CD4-positive, CD25-positive, alpha-beta regulatory T cell (primary cell): ENCODE data around the gene PCDH8. TPM values are rescaled to one million over a fixed set of nuclear protein-coding genes. Genes with fewer than 3 reads are reported as not detected.
"Not testable (repeated sequence)": the region's sequence is repeated elsewhere in the genome, so short reads cannot be mapped to it uniquely, and the experiment has no call there.

Experiments used
- ATAC-seq, 2 donors: fragments of 150-1000 bp; cut with Tn5 transposase; one replicate each; pipeline ENCODE4 v1.10.0; 2021; ENCODE audit warnings: low read depth in 2 of 2, moderate number of reproducible peaks in 2 of 2, moderate library complexity in 1 of 2
- DNase-seq, 3 donors: peaks; one replicate each; pipeline versions ENCODE4 v3.0.0 to v3.0.0-alpha.2; 2012 to 2022; ENCODE audit warnings: mixed read lengths in 1 of 3
- H3K27ac ChIP-seq: one replicate; pipeline ENCODE4 v1.7.0; 2013; ENCODE audit warnings: mild to moderate bottlenecking, low read length; ENCODE audit not compliant: insufficient read depth, poor library complexity, severe bottlenecking
- H3K27me3 ChIP-seq: one replicate; pipeline ENCODE4 v1.7.0; 2013; ENCODE audit warnings: low read length; ENCODE audit not compliant: control insufficient read depth, insufficient read depth
- H3K36me3 ChIP-seq: one replicate; pipeline ENCODE4 v1.7.0; 2013; ENCODE audit warnings: mild to moderate bottlenecking, low read length, moderate library complexity; ENCODE audit not compliant: control insufficient read depth, insufficient read depth
- H3K4me1 ChIP-seq: 2 replicates; pipeline ENCODE4 v1.7.0; 2013; ENCODE audit warnings: mild to moderate bottlenecking, low read length; ENCODE audit not compliant: insufficient read depth, control insufficient read depth, poor library complexity, severe bottlenecking
- H3K4me3 ChIP-seq: one replicate; pipeline ENCODE4 v1.7.0; 2013; ENCODE audit warnings: low read depth, mild to moderate bottlenecking, low read length, moderate library complexity
- H3K9me3 ChIP-seq, 2 experiments: 1 replicate in 1 of 2; 2 replicates in 1 of 2; pipeline ENCODE4 v1.7.0; 2013; ENCODE audit warnings: low read length in 2 of 2, mild to moderate bottlenecking in 1 of 2, moderate library complexity in 1 of 2; ENCODE audit not compliant: control insufficient read depth in 2 of 2
- H3K27ac Mint-ChIP-seq, 3 donors: one replicate each; pipeline ENCODE4 v1.8.0; 2020 to 2022; ENCODE audit warnings: mild to moderate bottlenecking in 3 of 3, mixed read lengths in 3 of 3, moderate library complexity in 2 of 3
- H3K27me3 Mint-ChIP-seq: one replicate; pipeline ENCODE4 v1.8.0; 2022; ENCODE audit warnings: mild to moderate bottlenecking, mixed read lengths
- H3K36me3 Mint-ChIP-seq: one replicate; pipeline ENCODE4 v1.8.0; 2020; ENCODE audit warnings: mixed read lengths
- H3K4me1 Mint-ChIP-seq, 4 donors: one replicate each; pipeline ENCODE4 v1.8.0; 2020 to 2022; ENCODE audit warnings: mixed read lengths in 4 of 4, mild to moderate bottlenecking in 1 of 4
- H3K4me3 Mint-ChIP-seq, 4 donors: one replicate each; pipeline ENCODE4 v1.8.0; 2020 to 2022; ENCODE audit warnings: mild to moderate bottlenecking in 4 of 4, mixed read lengths in 4 of 4, moderate library complexity in 3 of 4
- H3K9me3 Mint-ChIP-seq, 7 donors: one replicate each; pipeline ENCODE4 v1.8.0; 2020 to 2022; ENCODE audit warnings: mixed read lengths in 7 of 7, mild to moderate bottlenecking in 3 of 7, moderate library complexity in 2 of 7
- polyA plus RNA-seq, 4 donors: library from polyadenylated mRNA; unstranded; fragments of 300-500 nt; fragmentation: Illumina TruSeq; gene quantifications; one replicate each; pipeline ENCODE4 v1.2.3, GENCODE V29; 2021
- total RNA-seq: library from RNA; stranded (reverse); gene quantifications from one replicate; pipeline ENCODE4 v1.2.3, GENCODE V29; 2022

The PCDH8 gene
- total and polyA plus RNA-seq, 5 donors from 2014 or later, result not detected

- no peaks in the 10 kb centered on the region for H3K36me3 ChIP-seq
- H3K27me3 Mint-ChIP-seq, result peaks cover 12% of the 10 kb centered on the region
These were observed 17.5 kb downstream of the PCDH8 start for GRCh38 chr13:52830946-52831345.

GRCh38 chr13:52827839-52828238 is 20.6 kb downstream of the PCDH8 start:
- Mint-ChIP-seq H3K9me3 (no peaks in the 10 kb centered on the region), H3K36me3 (no peaks in the 10 kb centered on the region), H3K27me3 (peaks cover 11% of the 10 kb centered on the region), H3K4me3 (no peak overlapping the region), H3K27ac (no peak overlapping the region), H3K4me1 (no peaks in the 10 kb centered on the region)
- no peaks in the 10 kb centered on the region for H3K9me3 ChIP-seq
- H3K27me3 ChIP-seq, result no peaks in the 10 kb centered on the region
- ATAC-seq (no peak), DNase-seq (no peak)
- no peaks in the 10 kb centered on the region for H3K4me1 ChIP-seq
- H3K27ac ChIP-seq, result no peak overlapping the region
- H3K36me3 ChIP-seq, result no peaks in the 10 kb centered on the region
- no peak overlapping the region for H3K4me3 ChIP-seq

More at GRCh38 chr13:52830946-52831345, 17.5 kb downstream of the PCDH8 start:
- no peak overlapping the region for H3K27ac ChIP-seq
- Mint-ChIP-seq H3K36me3 (no peaks in the 10 kb centered on the region), H3K4me3 (no peak overlapping the region), H3K27ac (no peak overlapping the region), H3K4me1 (no peaks in the 10 kb centered on the region), H3K9me3 (peaks cover 0 to 2% (median 0%) of the 10 kb centered on the region in 7 donors)
- DNase-seq (no peak), ATAC-seq (no peak)
- no peak overlapping the region for H3K4me3 ChIP-seq
- H3K9me3 ChIP-seq, result no peaks in the 10 kb centered on the region
- H3K27me3 ChIP-seq, result no peaks in the 10 kb centered on the region
- H3K4me1 ChIP-seq, result no peaks in the 10 kb centered on the region

- H3K9me3 Mint-ChIP-seq, H3K36me3 ChIP-seq, H3K9me3 ChIP-seq, H3K4me1 Mint-ChIP-seq, H3K4me1 ChIP-seq, H3K4me3 Mint-ChIP-seq, H3K36me3 Mint-ChIP-seq, H3K27me3 Mint-ChIP-seq, H3K27ac ChIP-seq, H3K4me3 ChIP-seq, H3K27me3 ChIP-seq, H3K27ac Mint-ChIP-seq, ATAC-seq, DNase-seq: not testable (repeated sequence)
These were observed 30.6 kb downstream of the PCDH8 start for GRCh38 chr13:52817886-52818285.

- Mint-ChIP-seq H3K27me3 (peaks cover 5% of the 10 kb centered on the region), H3K9me3 (peaks cover 0 to 6% (median 0%) of the 10 kb centered on the region in 7 donors), H3K4me3 (no peak overlapping the region)
These were observed 33.1 kb downstream of the PCDH8 start for GRCh38 chr13:52815330-52815729.

GRCh38 chr13:52812941-52813340 is 35.5 kb downstream of the PCDH8 start:
- no peaks in the 10 kb centered on the region for H3K9me3 ChIP-seq
- H3K27ac Mint-ChIP-seq, result no peak overlapping the region
- DNase-seq (no peak), ATAC-seq (no peak)
- H3K4me1 ChIP-seq, result no peaks in the 10 kb centered on the region
- H3K36me3 Mint-ChIP-seq, result no peaks in the 10 kb centered on the region
- H3K4me3 ChIP-seq, result no peak overlapping the region
- no peaks in the 10 kb centered on the region for H3K36me3 ChIP-seq
- H3K27me3 Mint-ChIP-seq, result no peaks in the 10 kb centered on the region
- no peak overlapping the region for H3K27ac ChIP-seq
- peaks cover 0 to 4% (median 0%) of the 10 kb centered on the region in 4 donors for H3K4me1 Mint-ChIP-seq
- H3K4me3 Mint-ChIP-seq, result no peak overlapping the region
- H3K27me3 ChIP-seq, result no peaks in the 10 kb centered on the region
- peaks cover 0 to 6% (median 0%) of the 10 kb centered on the region in 7 donors for H3K9me3 Mint-ChIP-seq

More at GRCh38 chr13:52815330-52815729, 33.1 kb downstream of the PCDH8 start:
- H3K4me1 Mint-ChIP-seq, result no peaks in the 10 kb centered on the region
- ATAC-seq (no peak), DNase-seq (no peak)
- Histone ChIP-seq H3K36me3 (no peaks in the 10 kb centered on the region), H3K27me3 (no peaks in the 10 kb centered on the region), H3K9me3 (no peaks in the 10 kb centered on the region), H3K4me1 (no peaks in the 10 kb centered on the region), H3K27ac (no peak overlapping the region), H3K4me3 (no peak overlapping the region)
- H3K36me3 Mint-ChIP-seq, result no peaks in the 10 kb centered on the region
- no peak overlapping the region for H3K27ac Mint-ChIP-seq

- Histone ChIP-seq H3K27me3 (no peaks in the 10 kb centered on the region), H3K36me3 (no peaks in the 10 kb centered on the region), H3K27ac (no peak overlapping the region), H3K4me1 (no peaks in the 10 kb centered on the region), H3K9me3 (no peaks in the 10 kb centered on the region), H3K4me3 (no peak overlapping the region)
- peaks cover 0 to 6% (median 0%) of the 10 kb centered on the region in 7 donors for H3K9me3 Mint-ChIP-seq
- no peaks in the 10 kb centered on the region for H3K27me3 Mint-ChIP-seq
- H3K36me3 Mint-ChIP-seq, result no peaks in the 10 kb centered on the region
- no peak overlapping the region for H3K27ac Mint-ChIP-seq
- DNase-seq (no peak), ATAC-seq (no peak)
- H3K4me1 Mint-ChIP-seq, result peaks cover 0 to 4% (median 0%) of the 10 kb centered on the region in 4 donors
- no peak overlapping the region for H3K4me3 Mint-ChIP-seq
These were observed 36.6 kb downstream of the PCDH8 start for GRCh38 chr13:52811841-52812240.

GRCh38 chr13:52810526-52810925 is 37.9 kb downstream of the PCDH8 start:
- H3K4me3 ChIP-seq, result no peak overlapping the region

GRCh38 chr13:52810011-52810410 is 38.4 kb downstream of the PCDH8 start:
- Mint-ChIP-seq H3K4me1 (peaks cover 0 to 4% (median 0%) of the 10 kb centered on the region in 4 donors), H3K27me3 (peaks cover 11% of the 10 kb centered on the region), H3K4me3 (no peak overlapping the region), H3K36me3 (no peaks in the 10 kb centered on the region), H3K27ac (no peak overlapping the region), H3K9me3 (peaks cover 0 to 1% (median 0%) of the 10 kb centered on the region in 7 donors)
- H3K9me3 ChIP-seq, result no peaks in the 10 kb centered on the region
- H3K27me3 ChIP-seq, result no peaks in the 10 kb centered on the region
- no peak overlapping the region for H3K27ac ChIP-seq
- H3K36me3 ChIP-seq, result no peaks in the 10 kb centered on the region
- H3K4me1 ChIP-seq, result no peaks in the 10 kb centered on the region
- no peak for ATAC-seq
- DNase-seq, result no peak
- no peak overlapping the region for H3K4me3 ChIP-seq

More at GRCh38 chr13:52810526-52810925, 37.9 kb downstream of the PCDH8 start:
- peaks cover 0 to 4% (median 0%) of the 10 kb centered on the region in 4 donors for H3K4me1 Mint-ChIP-seq
- peaks cover 8% of the 10 kb centered on the region for H3K27me3 Mint-ChIP-seq
- Histone ChIP-seq H3K9me3 (no peaks in the 10 kb centered on the region), H3K4me1 (no peaks in the 10 kb centered on the region), H3K36me3 (no peaks in the 10 kb centered on the region), H3K27ac (no peak overlapping the region), H3K27me3 (no peaks in the 10 kb centered on the region)
- H3K4me3 Mint-ChIP-seq, result no peak overlapping the region
- DNase-seq, result no peak
- no peaks in the 10 kb centered on the region for H3K36me3 Mint-ChIP-seq
- ATAC-seq, result no peak
- H3K9me3 Mint-ChIP-seq, result peaks cover 0 to 1% (median 0%) of the 10 kb centered on the region in 7 donors
- no peak overlapping the region for H3K27ac Mint-ChIP-seq
